GM12801 (cell line): ENCODE measurements around the gene NDUFV3.

ENCODE experiments used
- CTCF ChIP-seq: IDR thresholded peaks from one replicate; pipeline ENCODE4 v1.5.1; 2011; ENCODE audit warnings: control low read depth; ENCODE audit not compliant: insufficient read length; ENCODE audit errors: extremely low read depth

The NDUFV3 gene

GRCh38 chr21:42848932-42849758 is 44.0 kb upstream of the NDUFV3 start:
- TF ChIP-seq CTCF = no peak

- no peak for TF ChIP-seq CTCF
Observed at GRCh38 chr21:42849759-42850412, 43.2 kb upstream of the NDUFV3 start.

GRCh38 chr21:42850463-42850862 is 42.6 kb upstream of the NDUFV3 start:
- TF ChIP-seq CTCF = no peak

- TF ChIP-seq CTCF = no peak
Observed at GRCh38 chr21:42850866-42851391, 42.2 kb upstream of the NDUFV3 start.

GRCh38 chr21:42851812-42852665 is 41.1 kb upstream of the NDUFV3 start:
- TF ChIP-seq CTCF = no peak

GRCh38 chr21:42852925-42853570 is 40.1 kb upstream of the NDUFV3 start:
- no peak for TF ChIP-seq CTCF

- no peak for TF ChIP-seq CTCF
Observed at GRCh38 chr21:42853621-42854020, 39.5 kb upstream of the NDUFV3 start.
